Neutrophil (primary cell): ENCODE results near the gene HOXA5.

Experiments used
- H3K27ac ChIP-seq: fragments of 200-600 bp; sonication (generic); 2 replicates; pipeline ENCODE4 v1.5.1; 2016; ENCODE audit warnings: mild to moderate bottlenecking, moderate library complexity
- H3K27me3 ChIP-seq: fragments of 200-600 bp; sonication (generic); 2 replicates; pipeline ENCODE4 v1.6.0; 2016; ENCODE audit warnings: mild to moderate bottlenecking
- H3K36me3 ChIP-seq: fragments of 200-600 bp; sonication (generic); 2 replicates; pipeline ENCODE4 v1.5.1; 2017
- H3K4me1 ChIP-seq, 2 experiments: fragments of 200-600 bp in 1 of 2; sonication (generic) in 1 of 2; 1 replicate in 1 of 2; 2 replicates in 1 of 2; pipeline versions ENCODE4 v1.5.1 to v1.6.1; 2013 to 2016; ENCODE audit warnings: low read depth in 1 of 2, low read length in 1 of 2, mild to moderate bottlenecking in 1 of 2, moderate library complexity in 1 of 2; ENCODE audit not compliant: control insufficient read depth in 1 of 2, insufficient read depth in 1 of 2
- H3K4me3 ChIP-seq, 2 experiments: fragments of 200-600 bp in 1 of 2; sonication (generic) in 1 of 2; 1 replicate in 1 of 2; 2 replicates in 1 of 2; pipeline ENCODE4 v1.5.1; 2013 to 2016; ENCODE audit warnings: low read depth in 1 of 2, low read length in 1 of 2, mild to moderate bottlenecking in 1 of 2, moderate library complexity in 1 of 2
- H3K9me3 ChIP-seq: fragments of 200-600 bp; sonication (generic); 2 replicates; pipeline ENCODE4 v1.5.1; 2016
- TF ChIP-seq, protein P1 (sequence below): fragments of 200-600 bp; sonication (generic); IDR thresholded peaks from 2 replicates; pipeline ENCODE4 v1.5.1; 2016; ENCODE audit warnings: antibody characterized with exemption

Gene HOXA5

DNA sequence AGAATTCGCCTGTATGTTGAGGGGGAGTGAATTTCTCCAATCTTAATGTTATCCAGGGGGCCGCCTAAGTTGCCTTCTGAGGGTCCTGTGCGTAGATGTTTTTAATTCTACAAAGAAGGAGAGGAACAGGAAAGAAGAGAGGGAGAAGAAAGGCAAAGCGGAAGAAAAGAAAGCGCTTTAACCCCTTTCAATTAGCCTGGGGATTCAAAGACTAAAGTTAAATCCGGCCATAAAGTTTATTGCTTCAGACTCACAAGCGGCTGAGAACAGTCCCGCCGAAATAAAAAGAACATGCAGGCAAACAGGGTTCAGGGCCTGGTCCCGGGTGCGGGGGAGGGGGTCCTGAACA is 4.5 kb downstream of the HOXA5 start:
- Histone ChIP-seq H3K36me3 (no peaks in the 10 kb centered on the region), H3K27ac (no peak overlapping the region), H3K4me3 (no peak overlapping the region), H3K4me1 (peaks cover 17 to 21% of the 10 kb centered on the region in 2 experiments), H3K9me3 (no peaks in the 10 kb centered on the region), H3K27me3 (peaks cover 63% of the 10 kb centered on the region)
- TF ChIP-seq, protein P1, sequence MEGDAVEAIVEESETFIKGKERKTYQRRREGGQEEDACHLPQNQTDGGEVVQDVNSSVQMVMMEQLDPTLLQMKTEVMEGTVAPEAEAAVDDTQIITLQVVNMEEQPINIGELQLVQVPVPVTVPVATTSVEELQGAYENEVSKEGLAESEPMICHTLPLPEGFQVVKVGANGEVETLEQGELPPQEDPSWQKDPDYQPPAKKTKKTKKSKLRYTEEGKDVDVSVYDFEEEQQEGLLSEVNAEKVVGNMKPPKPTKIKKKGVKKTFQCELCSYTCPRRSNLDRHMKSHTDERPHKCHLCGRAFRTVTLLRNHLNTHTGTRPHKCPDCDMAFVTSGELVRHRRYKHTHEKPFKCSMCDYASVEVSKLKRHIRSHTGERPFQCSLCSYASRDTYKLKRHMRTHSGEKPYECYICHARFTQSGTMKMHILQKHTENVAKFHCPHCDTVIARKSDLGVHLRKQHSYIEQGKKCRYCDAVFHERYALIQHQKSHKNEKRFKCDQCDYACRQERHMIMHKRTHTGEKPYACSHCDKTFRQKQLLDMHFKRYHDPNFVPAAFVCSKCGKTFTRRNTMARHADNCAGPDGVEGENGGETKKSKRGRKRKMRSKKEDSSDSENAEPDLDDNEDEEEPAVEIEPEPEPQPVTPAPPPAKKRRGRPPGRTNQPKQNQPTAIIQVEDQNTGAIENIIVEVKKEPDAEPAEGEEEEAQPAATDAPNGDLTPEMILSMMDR = no peak

DNA sequence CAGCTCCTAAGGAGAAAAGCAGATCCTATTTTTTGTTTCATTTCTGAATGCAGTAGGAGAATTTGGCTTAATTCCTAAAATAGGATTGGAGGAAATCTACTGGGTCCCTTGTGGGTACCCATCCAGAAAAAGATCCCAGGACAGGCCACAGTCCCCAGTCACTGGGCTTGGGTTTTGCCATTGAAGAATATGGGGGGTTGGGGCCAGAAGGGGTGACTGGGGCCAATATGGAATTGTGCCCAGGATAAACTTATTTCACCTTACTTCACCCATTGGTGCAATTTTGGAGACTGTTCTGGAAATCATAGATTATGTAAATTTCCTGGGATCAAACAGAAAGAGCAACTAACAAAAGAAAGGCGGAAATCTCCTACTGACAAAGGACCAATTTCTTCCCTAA is 5.0 kb downstream of the HOXA5 start:
- Histone ChIP-seq H3K27me3 (peaks cover 59% of the 10 kb centered on the region), H3K4me3 (no peak overlapping the region), H3K4me1 (peaks cover 19 to 25% of the 10 kb centered on the region in 2 experiments), H3K9me3 (no peaks in the 10 kb centered on the region), H3K36me3 (no peaks in the 10 kb centered on the region), H3K27ac (no peak overlapping the region)
- TF ChIP-seq, protein P1 = no peak

DNA sequence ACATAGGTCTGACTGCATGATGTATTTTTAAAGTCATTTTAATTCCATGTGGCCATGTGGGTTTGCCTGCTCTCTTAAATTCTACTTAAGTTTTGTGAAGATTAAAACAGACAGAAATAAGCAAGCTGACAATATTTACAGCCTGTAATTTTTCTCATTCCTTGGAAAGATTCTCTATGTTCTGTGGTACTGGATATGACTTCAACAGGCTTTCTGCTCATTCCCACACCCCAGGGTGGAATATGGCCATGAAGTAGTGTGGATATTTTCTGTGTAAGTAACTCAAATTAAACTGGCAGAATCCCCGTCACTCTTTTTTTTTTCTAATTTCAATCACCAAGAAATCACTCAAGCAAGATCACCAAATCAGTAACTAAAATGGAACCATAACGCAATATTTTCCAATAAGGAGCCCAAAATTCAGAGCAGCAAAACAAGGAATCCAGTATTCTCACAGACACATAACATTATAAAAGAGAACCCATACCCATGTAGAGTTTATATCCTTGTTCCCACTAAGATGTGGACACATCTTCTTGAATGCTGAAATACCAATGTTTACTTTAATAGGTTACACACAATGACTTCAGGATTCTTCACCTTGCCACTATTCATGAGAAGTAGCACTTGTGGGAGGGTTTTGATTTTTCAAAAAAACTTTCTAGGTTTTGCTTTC is 5.7 kb downstream of the HOXA5 start:
- Histone ChIP-seq H3K9me3 (no peaks in the 10 kb centered on the region), H3K4me3 (no peak overlapping the region), H3K36me3 (no peaks in the 10 kb centered on the region), H3K27me3 (peaks cover 59% of the 10 kb centered on the region), H3K27ac (no peak overlapping the region), H3K4me1 (peaks cover 19 to 25% of the 10 kb centered on the region in 2 experiments)
- TF ChIP-seq, protein P1 = no peak

DNA sequence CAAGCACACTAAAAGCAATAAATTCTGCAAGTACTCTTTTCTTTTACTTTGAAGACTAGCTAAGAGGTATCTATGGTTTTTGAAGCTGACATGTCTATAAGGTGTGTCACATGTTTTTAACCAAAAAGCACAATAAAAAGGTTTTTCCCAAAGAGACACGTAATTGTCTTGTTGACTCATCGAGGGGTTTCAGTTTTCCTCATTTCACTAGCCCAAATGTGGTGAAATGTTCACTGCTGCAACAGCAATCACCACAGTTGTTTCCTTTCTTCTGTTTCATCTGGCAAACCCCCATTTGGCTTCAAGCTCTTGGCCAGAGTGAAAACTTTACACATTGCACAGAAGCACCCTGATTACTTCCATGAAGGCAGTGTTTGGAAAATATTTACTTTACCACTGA is 9.1 kb downstream of the HOXA5 start:
- H3K36me3 ChIP-seq = no peaks in the 10 kb centered on the region
- TF ChIP-seq, protein P1 = no peak
- H3K4me3 ChIP-seq = no peak overlapping the region
- no peak overlapping the region for H3K27ac ChIP-seq
- H3K4me1 ChIP-seq = peaks cover 25 to 31% of the 10 kb centered on the region in 2 experiments
- no peaks in the 10 kb centered on the region for H3K9me3 ChIP-seq
- peaks cover 61% of the 10 kb centered on the region for H3K27me3 ChIP-seq

DNA sequence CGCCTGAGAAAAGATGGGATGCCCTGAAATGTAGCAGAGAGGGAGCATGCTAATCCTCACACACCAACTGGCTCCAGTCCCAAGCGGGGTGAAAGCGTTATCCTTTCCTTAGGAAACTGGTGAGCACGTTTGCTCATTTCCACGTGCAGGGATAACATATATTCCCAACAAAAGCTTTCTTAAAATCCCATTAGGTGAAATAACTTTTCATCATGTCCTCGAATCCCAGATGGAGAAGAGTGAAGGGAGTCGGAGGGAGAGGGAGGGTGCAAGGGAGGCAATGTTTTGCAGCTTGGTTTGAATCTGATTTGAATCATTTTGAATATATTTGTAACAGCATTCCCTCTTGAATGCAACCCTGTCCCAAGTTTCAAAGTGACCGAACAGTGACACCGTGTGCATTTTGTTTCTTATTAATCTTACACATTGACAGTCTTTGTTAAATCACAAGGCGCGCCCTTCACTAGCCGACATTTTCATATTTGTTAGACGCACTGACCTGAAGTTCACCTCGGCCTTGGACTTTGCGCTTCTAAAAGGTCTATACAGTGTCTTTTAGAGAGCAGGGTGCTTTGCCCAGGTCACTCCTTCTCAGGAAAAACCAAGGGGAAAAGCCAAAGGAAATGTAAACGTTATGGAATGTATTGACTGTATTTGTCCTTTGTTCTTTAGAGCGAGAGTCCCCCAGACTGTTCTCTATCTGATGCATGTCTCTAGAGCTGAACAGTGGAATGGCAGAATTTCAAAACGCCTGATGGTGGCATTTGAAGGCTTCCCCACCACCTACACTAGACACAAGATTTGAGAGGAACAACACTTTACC is 9.9 kb downstream of the HOXA5 start:
- H3K9me3 ChIP-seq = no peaks in the 10 kb centered on the region
- H3K4me1 ChIP-seq = peaks cover 25 to 31% of the 10 kb centered on the region in 2 experiments
- TF ChIP-seq, protein P1 = no peak
- no peaks in the 10 kb centered on the region for H3K36me3 ChIP-seq
- H3K27me3 ChIP-seq = peaks cover 64% of the 10 kb centered on the region
- no peak overlapping the region for H3K4me3 ChIP-seq
- no peak overlapping the region for H3K27ac ChIP-seq
